Right ventricle myocardium inferior (tissue), 1 donor: ENCODE measurements around the gene PXDC1. TPM values are rescaled to one million over a fixed set of nuclear protein-coding genes. Genes with fewer than 3 reads are reported as not detected.

Source experiments
- ATAC-seq: fragments of 200-7000 bp; cut with Tn5 transposase; one replicate; pipeline ENCODE4 v1.9.1; 2020; ENCODE audit warnings: mild to moderate bottlenecking, moderate library complexity
- DNase-seq: peaks from one replicate; pipeline ENCODE4 v3.0.0; 2021; ENCODE audit errors: missing footprints
- intact Hi-C: fragments of 100-400 bp; cut with DNase I; formaldehyde crosslinking; loops from one replicate; pipeline ENCODE4 v1.11.0; 2022
- long read RNA-seq: library from polyadenylated mRNA; unstranded; transcript quantifications from one replicate; pipeline ENCODE4 v2.0.0, GENCODE V29; 2021
- total RNA-seq: library from RNA; stranded (reverse); fragmentation: NEBNext Ultra II Directional; extraction: Animal tissue kit (Norgen Biotek cat#: 25700); gene quantifications from one replicate; pipeline ENCODE4 v1.2.1, GENCODE V29; 2021
- donor health status: DM: no; HTN: yes; CAD: no; lungs with severe emphysema.

Gene PXDC1
- 29.7 TPM for total RNA-seq
- long read RNA-seq, transcript PXDC1-202 (5 exons, 2,190 nt) = major isoform, 35 of 42 reads
- long read RNA-seq, partial matches to known transcripts = 6 of 42 reads
- long read RNA-seq, other reads (novel, unspliced or antisense) = 1 of 42 reads

- intact Hi-C loops = loop anchor here (5.0 kb wide), 1 partner anchor 51 kb away; no protein-coding TSS in a partner anchor
- DNase-seq (peak; percentile 81), ATAC-seq (no peak)
These were observed at the start of gene PXDC1 for GRCh38 chr6:3751077-3751729. Gene PXDC1, minus strand, starts transcription at chr6:3751713. Its CDS starts 182 bp downstream, at chr6:3751531.

GRCh38 chr6:3800850-3801591 lies 49.5 kb upstream of the PXDC1 start:
- DNase-seq (no peak), ATAC-seq (peak; percentile 72)
- intact Hi-C loops = loop anchor here (5.0 kb wide), 1 partner anchor 49 kb away; the partner anchor contains the start of gene PXDC1

GRCh38 chr6:3799719-3800118 lies 48.2 kb upstream of the PXDC1 start:
- ATAC-seq (no peak), DNase-seq (no peak)
- intact Hi-C loops = loop anchor here (5.0 kb wide), 1 partner anchor 47 kb away; the partner anchor contains the start of gene PXDC1

GRCh38 chr6:3798055-3798919 lies 46.8 kb upstream of the PXDC1 start:
- ATAC-seq = no peak
- intact Hi-C loops = no loop called here

GRCh38 chr6:3797231-3798054 lies 45.9 kb upstream of the PXDC1 start:
- ATAC-seq = no peak
- intact Hi-C loops = no loop called here

More at GRCh38 chr6:3798055-3798919, 46.8 kb upstream of the PXDC1 start:
- DNase-seq = no peak

GRCh38 chr6:3796719-3797041 lies 45.2 kb upstream of the PXDC1 start:
- intact Hi-C loops = no loop called here
- ATAC-seq (no peak), DNase-seq (no peak)

More at GRCh38 chr6:3797231-3798054, 45.9 kb upstream of the PXDC1 start:
- DNase-seq = no peak

- intact Hi-C loops = no loop called here
- ATAC-seq (no peak), DNase-seq (no peak)
These were observed 44.6 kb upstream of the PXDC1 start for GRCh38 chr6:3795836-3796718.

GRCh38 chr6:3794092-3794491 lies 42.6 kb upstream of the PXDC1 start:
- no peak for ATAC-seq
- DNase-seq = no peak
- intact Hi-C loops = no loop called here

GRCh38 chr6:3793545-3793944 lies 42.0 kb upstream of the PXDC1 start:
- ATAC-seq (no peak), DNase-seq (no peak)
- intact Hi-C loops = no loop called here

GRCh38 chr6:3791526-3792203 lies 40.2 kb upstream of the PXDC1 start:
- ATAC-seq (no peak), DNase-seq (no peak)
- intact Hi-C loops = no loop called here

- DNase-seq = no peak
- no peak for ATAC-seq
- intact Hi-C loops = no loop called here
These were observed 38.5 kb upstream of the PXDC1 start for GRCh38 chr6:3789896-3790558.

GRCh38 chr6:3789018-3789895 lies 37.7 kb upstream of the PXDC1 start:
- DNase-seq = no peak
- intact Hi-C loops = no loop called here
- no peak for ATAC-seq

- intact Hi-C loops = no loop called here
- DNase-seq (no peak), ATAC-seq (peak; percentile 54)
These were observed 37.0 kb upstream of the PXDC1 start for GRCh38 chr6:3788408-3789017.

GRCh38 chr6:3786141-3786540 lies 34.6 kb upstream of the PXDC1 start:
- intact Hi-C loops = no loop called here
- DNase-seq (no peak), ATAC-seq (no peak)

GRCh38 chr6:3785745-3786098 lies 34.2 kb upstream of the PXDC1 start:
- intact Hi-C loops = no loop called here
- DNase-seq (no peak), ATAC-seq (no peak)
